ENCODE data around the gene CTBP2.

Gene CTBP2

GRCh38 chr10:125018576-125019143 is 141.7 kb downstream of the CTBP2 start:
- TF ChIP-seq CTCF (IDR thresholded peaks at IDR 0.05; ENCODE audit: control insufficient read depth, insufficient read depth, low read depth, low read length, missing control alignments), result no peak
- DNase-seq (ENCODE audit: low read depth), result no peak
- H3K4me3 ChIP-seq (ENCODE audit: control insufficient read depth, low read depth, low read length), result no peak overlapping the region

GRCh38 chr10:125017547-125018298 is 142.6 kb downstream of the CTBP2 start:
- TF ChIP-seq CTCF (IDR thresholded peaks at IDR 0.05; ENCODE audit: control insufficient read depth, insufficient read depth, low read depth, low read length, missing control alignments), result no peak
- no peak for DNase-seq (ENCODE audit: low read depth)

GRCh38 chr10:125016611-125017202 is 143.7 kb downstream of the CTBP2 start:
- no peak for TF ChIP-seq CTCF (IDR thresholded peaks at IDR 0.05; ENCODE audit: control insufficient read depth, insufficient read depth, low read depth, low read length, missing control alignments)
- DNase-seq (ENCODE audit: low read depth), result no peak
- no peak overlapping the region for H3K4me3 ChIP-seq (ENCODE audit: control insufficient read depth, low read depth, low read length)

More at GRCh38 chr10:125017547-125018298, 142.6 kb downstream of the CTBP2 start:
- H3K4me3 ChIP-seq (ENCODE audit: control insufficient read depth, low read depth, low read length), result no peak overlapping the region

DNA sequence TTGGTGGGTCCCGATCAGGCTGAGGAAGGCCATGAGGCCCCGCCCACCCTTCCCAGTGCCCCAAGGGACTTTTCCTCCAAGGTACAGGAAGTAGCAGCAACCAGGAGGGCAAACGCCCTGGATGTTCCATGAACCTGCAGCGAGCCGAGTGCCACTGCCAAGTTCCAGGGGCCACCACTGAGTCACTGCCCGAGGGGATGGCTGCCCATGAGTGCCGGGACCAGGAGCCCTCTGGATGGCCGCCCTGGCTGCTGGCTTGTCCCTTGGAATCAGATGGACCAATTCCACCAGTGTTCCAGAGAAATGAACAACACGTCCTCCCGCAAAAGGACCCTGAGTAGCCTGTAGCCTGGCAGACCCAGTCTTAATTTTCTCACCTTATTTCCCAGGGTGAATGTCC is 144.2 kb downstream of the CTBP2 start:
- no peak for DNase-seq (ENCODE audit: low read depth)
- no peak overlapping the region for H3K4me3 ChIP-seq (ENCODE audit: control insufficient read depth, low read depth, low read length)
- TF ChIP-seq CTCF (IDR thresholded peaks at IDR 0.05; ENCODE audit: control insufficient read depth, insufficient read depth, low read depth, low read length, missing control alignments), result no peak

GRCh38 chr10:125015356-125015944 is 144.9 kb downstream of the CTBP2 start:
- H3K4me3 ChIP-seq (ENCODE audit: control insufficient read depth, low read depth, low read length), result no peak overlapping the region
- TF ChIP-seq CTCF (IDR thresholded peaks at IDR 0.05; ENCODE audit: control insufficient read depth, insufficient read depth, low read depth, low read length, missing control alignments), result no peak
- no peak for DNase-seq (ENCODE audit: low read depth)

DNA sequence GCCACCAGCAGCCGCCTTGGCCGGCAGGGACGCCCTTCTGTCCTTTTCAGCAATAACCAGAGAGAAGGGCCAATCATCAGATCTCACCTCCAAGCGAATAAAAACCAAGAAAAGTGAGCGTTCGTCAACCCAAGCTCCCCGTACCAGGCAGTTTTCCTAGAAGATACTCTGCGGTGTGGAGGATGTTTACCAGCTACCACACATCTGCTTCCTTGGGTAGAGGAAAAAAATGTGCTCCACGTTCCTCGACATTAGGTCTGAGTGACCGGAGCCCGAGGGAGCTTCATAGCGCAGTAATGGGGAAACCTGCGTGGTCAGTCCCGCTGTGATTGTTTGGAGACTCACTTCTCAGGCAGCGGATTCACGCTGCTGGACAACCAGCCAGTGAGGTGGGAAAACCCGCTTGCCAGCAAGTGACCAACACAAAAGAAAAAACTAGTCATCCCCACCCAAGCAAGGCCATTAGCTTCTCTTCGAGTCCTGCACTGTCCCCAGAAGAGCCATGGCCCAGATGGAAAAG is 145.5 kb downstream of the CTBP2 start:
- no peak for DNase-seq (ENCODE audit: low read depth)
- no peak overlapping the region for H3K4me3 ChIP-seq (ENCODE audit: control insufficient read depth, low read depth, low read length)
- no peak for TF ChIP-seq CTCF (IDR thresholded peaks at IDR 0.05; ENCODE audit: control insufficient read depth, insufficient read depth, low read depth, low read length, missing control alignments)
